Retinal pigment epithelial cell (primary cell): ENCODE data around the gene ZC3H12A.
"Not testable (repeated sequence)": the region's sequence is repeated elsewhere in the genome, so short reads cannot be mapped to it uniquely, and the experiment has no call there.

ENCODE experiments used
- DNase-seq: peaks from one replicate; pipeline ENCODE4 v3.0.0-alpha.2; 2010; ENCODE audit warnings: low read depth
- H3K4me3 ChIP-seq: 2 replicates; pipeline ENCODE4 v1.5.1; 2011; ENCODE audit warnings: mild to moderate bottlenecking, low read length, control low read depth, moderate library complexity
- CTCF ChIP-seq: conservative IDR thresholded peaks from 2 replicates; pipeline ENCODE4 v1.5.1; 2011; ENCODE audit warnings: low read depth, low read length, control low read depth, inconsistent platforms

ZC3H12A gene

GRCh38 chr1:37515185-37516034 lies 41.0 kb downstream of the ZC3H12A start:
- no peak for TF ChIP-seq CTCF
- H3K4me3 ChIP-seq, result peak overlapping the region; percentile 87
- no peak for DNase-seq

- H3K4me3 ChIP-seq, result no peak overlapping the region
- DNase-seq, result no peak
- TF ChIP-seq CTCF, result no peak
Observed at GRCh38 chr1:37517569-37517968, 43.2 kb downstream of the ZC3H12A start.

DNA sequence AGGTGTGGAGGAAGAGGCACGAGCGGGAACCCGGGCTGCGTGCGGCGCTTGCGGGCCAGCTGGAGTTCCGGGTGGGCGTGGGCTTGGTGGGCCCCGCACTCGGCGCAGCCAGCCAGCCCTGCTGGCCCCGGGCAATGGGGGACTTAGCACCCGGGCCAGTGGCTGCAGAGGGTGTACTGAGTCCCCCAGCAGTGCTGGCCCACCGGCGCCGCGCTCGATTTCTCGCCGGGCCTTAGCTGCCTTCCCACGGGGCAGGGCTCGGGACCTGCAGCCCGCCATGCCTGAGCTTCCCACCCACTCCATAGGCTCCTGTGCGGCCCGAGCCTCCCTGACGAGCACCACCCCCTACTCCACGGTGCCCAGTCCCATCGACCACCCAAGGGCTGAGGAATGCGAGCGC lies 43.9 kb downstream of the ZC3H12A start:
- not testable (repeated sequence) for H3K4me3 ChIP-seq

DNA sequence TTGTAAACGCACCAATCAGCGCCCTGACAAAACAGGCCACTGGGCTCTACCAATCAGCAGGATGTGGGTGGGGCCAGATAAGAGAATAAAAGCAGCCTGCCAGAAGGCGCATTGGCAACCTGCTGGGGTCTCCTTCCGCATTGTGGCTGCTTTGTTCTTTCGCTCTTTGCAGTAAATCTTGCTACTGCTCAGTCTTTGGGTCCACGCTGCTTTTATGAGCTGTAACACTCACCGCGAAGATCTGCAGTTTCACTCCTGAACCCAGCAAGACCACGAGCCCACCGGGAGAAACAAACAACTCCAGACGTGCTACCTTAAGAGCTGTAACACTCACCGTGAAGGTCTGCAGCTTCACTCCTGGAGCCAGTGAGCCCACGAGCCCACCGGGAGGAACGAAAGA lies 44.5 kb downstream of the ZC3H12A start:
- not testable (repeated sequence) for DNase-seq, H3K4me3 ChIP-seq

More for the DNA sequence above, 43.9 kb downstream of the ZC3H12A start:
- not testable (repeated sequence) for DNase-seq

- DNase-seq, result no peak
- no peak for TF ChIP-seq CTCF
- H3K4me3 ChIP-seq, result no peak overlapping the region
Observed at GRCh38 chr1:37519613-37520012, 45.2 kb downstream of the ZC3H12A start.

DNA sequence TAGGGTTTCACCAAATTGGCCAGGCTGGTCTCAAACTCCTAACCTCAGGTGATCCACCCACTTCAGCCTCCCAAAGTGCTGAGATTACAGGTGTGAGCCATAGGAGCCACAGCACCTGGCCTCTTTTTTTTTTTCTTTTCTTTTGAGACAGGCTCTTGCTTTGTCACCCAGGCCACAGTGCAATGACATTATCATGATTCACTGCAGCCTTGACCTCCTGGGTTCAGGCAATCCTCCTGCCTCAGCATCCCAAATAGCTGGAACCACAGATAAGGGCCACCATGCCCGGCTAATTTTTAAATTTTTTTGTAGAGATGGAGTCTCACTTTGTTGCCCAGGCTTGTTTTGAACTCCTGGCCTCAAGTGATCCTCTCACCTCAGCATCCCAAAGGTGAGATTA lies 55.5 kb downstream of the ZC3H12A start:
- DNase-seq, H3K4me3 ChIP-seq: not testable (repeated sequence)

DNA sequence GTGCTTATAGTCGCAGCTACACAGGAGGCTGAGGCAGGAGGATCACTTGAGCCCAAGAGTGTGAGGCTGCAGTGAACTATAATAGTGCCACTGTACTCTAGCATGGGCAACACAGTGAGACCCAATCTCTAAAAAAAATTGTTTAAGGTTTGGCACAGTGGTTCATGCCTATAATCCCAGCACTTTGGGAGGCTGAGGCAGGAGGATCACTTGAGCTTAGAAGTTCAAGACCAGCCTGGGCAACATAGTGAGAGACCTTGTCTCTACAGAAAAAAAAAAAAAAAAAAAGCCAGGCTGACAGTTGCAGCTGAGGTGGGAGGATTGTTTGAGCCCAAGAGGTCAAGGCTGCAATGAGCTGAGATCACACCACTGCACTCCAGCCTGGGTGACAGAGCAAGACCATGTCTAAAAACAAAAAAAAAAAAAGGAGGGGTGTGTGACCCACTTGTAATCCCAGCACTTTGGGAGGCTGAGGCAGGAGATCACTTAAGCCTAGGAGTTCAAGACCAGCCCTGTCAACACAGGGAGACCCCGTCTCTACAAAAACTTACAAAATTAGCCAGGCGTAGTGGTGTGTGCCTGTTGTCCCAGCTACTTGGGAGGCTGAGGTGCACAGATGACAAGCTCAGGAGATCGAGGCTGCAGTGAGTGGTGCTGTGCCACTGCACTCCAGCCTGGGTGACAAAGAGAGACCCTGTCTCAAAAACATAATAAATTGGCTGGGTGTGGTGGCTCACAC lies 58.2 kb downstream of the ZC3H12A start:
- not testable (repeated sequence) for H3K4me3 ChIP-seq, DNase-seq

DNA sequence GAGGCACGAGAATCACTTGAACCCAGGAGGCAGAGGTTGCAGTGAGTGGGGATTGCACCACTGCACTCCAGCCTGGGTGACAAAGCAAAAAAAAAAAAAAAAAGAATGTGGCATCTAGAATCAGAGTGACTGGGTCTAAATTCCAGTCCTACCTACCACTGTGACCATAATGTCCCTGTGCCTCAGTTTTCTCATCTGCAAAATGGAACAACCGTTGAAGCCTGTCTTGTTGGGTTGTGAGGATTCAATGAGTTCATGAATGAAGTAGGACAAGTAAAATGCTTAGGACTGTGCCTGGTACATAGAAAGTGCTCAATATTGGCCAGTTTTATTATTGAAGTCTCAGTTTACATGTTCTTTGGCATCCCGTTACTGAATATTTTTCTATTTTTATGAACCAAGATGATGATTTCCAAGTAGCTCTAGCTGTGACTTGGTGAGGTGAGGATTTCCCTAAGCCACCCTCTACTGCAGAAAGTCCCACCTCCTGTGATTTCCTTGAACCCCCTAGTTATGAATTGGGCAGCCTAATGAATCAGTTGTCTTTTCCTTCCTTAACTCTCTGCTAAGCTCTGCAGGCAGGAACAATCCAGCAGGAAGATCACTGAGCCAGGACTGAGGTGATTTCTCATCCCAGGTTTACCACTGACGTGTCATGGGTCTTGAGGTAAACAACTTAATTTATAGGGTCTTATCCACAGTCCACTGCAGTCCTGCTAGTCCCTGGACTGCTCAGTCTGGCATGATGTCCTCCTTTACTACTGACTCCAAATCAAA lies 59.1 kb downstream of the ZC3H12A start:
- no peak for TF ChIP-seq CTCF
- no peak for DNase-seq
- H3K4me3 ChIP-seq, result no peak overlapping the region
